Endothelial cell of umbilical vein (primary cell): ENCODE results near the gene C3orf22. TPM values are rescaled to one million over a fixed set of nuclear protein-coding genes. Genes with fewer than 3 reads are reported as not detected.

ENCODE experiments used
- BruUV-seq: library from RNA; stranded (reverse); fragments of 400-500 nt; replicated peaks from 2 replicates; lab custom pipeline; 2021; lab: Mats Ljungman, UMichigan
- CTCF ChIA-PET: fragments of 300-600, 350-600 bp; sonication (Branson Sonifier 250); formaldehyde crosslinking; loops from one replicate; lab custom pipeline; 2021; ENCODE audit warnings: antibody characterized with exemption, inconsistent platforms; lab: Charles Lee
- POLR2A ChIA-PET: fragments of 300-600, 350-600 bp; sonication (Branson Sonifier 250); formaldehyde crosslinking; loops from one replicate; lab custom pipeline; 2021; ENCODE audit warnings: antibody characterized with exemption, inconsistent platforms; lab: Charles Lee
- DNase-seq: peaks from one replicate; pipeline ENCODE4 v3.0.0-alpha.2; 2011; ENCODE audit warnings: low read depth, low spot score
- FAIRE-seq: peaks from 2 replicates; lab custom pipeline; 2011; peaks lifted over from hg19 to GRCh38; lab: Jason Lieb, UNC
- H2AFZ ChIP-seq: 2 replicates; pipeline ENCODE4 v1.6.0; 2012; ENCODE audit warnings: low read depth, low read length, control low read depth, inconsistent platforms
- H3K27ac ChIP-seq: 2 replicates; pipeline ENCODE4 v1.5.1; 2011; ENCODE audit warnings: low read depth, mild to moderate bottlenecking, control low read depth, low read length, moderate library complexity; ENCODE audit not compliant: insufficient read depth
- H3K27me3 ChIP-seq, 2 experiments: 2 replicates each; pipeline versions ENCODE4 v1.6.0 to v1.6.1; 2011; ENCODE audit warnings: low read length in 2 of 2, mixed read lengths in 1 of 2; ENCODE audit not compliant: control insufficient read depth in 2 of 2, insufficient read depth in 2 of 2
- H3K36me3 ChIP-seq, 2 experiments: 2 replicates in 1 of 2; 3 replicates in 1 of 2; pipeline ENCODE4 v1.5.1; 2011; ENCODE audit warnings: low read length in 2 of 2, mild to moderate bottlenecking in 1 of 2, moderate library complexity in 1 of 2; ENCODE audit not compliant: control insufficient read depth in 2 of 2, insufficient read depth in 2 of 2; ENCODE audit errors: extremely low read depth in 1 of 2
- H3K4me1 ChIP-seq: 3 replicates; pipeline ENCODE4 v1.5.1; 2011; ENCODE audit warnings: mild to moderate bottlenecking, low read length; ENCODE audit not compliant: control insufficient read depth, insufficient read depth; ENCODE audit errors: extremely low read depth
- H3K4me2 ChIP-seq: 2 replicates; pipeline ENCODE4 v1.6.1; 2011; ENCODE audit warnings: low read length, control low read depth, mixed read lengths; ENCODE audit not compliant: insufficient read depth
- H3K4me3 ChIP-seq, 3 experiments: fragments of 200-600 bp in 1 of 3; sonication (generic), shearing (Covaris generic) in 1 of 3; replicated peaks in 1 of 3; 2 replicates each; pipeline ENCODE4 v1.5.1; 2011 to 2016; ENCODE audit warnings: control low read depth in 3 of 3, low read length in 3 of 3, mild to moderate bottlenecking in 2 of 3, inconsistent platforms in 1 of 3, low read depth in 1 of 3, moderate library complexity in 1 of 3; ENCODE audit not compliant: insufficient read depth in 1 of 3
- H3K79me2 ChIP-seq: 2 replicates; pipeline ENCODE4 v1.6.0; 2012; ENCODE audit warnings: low read length, inconsistent platforms; ENCODE audit not compliant: control insufficient read depth, insufficient read depth
- H3K9ac ChIP-seq: replicated peaks from 2 replicates; pipeline ENCODE3; 2011; ENCODE audit warnings: low read length, control low read depth; ENCODE audit not compliant: insufficient read depth; ENCODE audit errors: extremely low read depth
- H3K9me1 ChIP-seq: replicated peaks from 3 replicates; pipeline ENCODE4 v1.6.0; 2011; ENCODE audit warnings: mild to moderate bottlenecking, low read length; ENCODE audit not compliant: control insufficient read depth, insufficient read depth; ENCODE audit errors: extremely low read depth
- H3K9me3 ChIP-seq: replicated peaks from 2 replicates; pipeline ENCODE4 v1.5.1; 2012; ENCODE audit warnings: low read length, inconsistent platforms; ENCODE audit not compliant: control insufficient read depth, insufficient read depth
- H4K20me1 ChIP-seq: replicated peaks from 2 replicates; pipeline ENCODE3; 2011; ENCODE audit warnings: mild to moderate bottlenecking, low read length; ENCODE audit not compliant: control insufficient read depth, insufficient read depth; ENCODE audit errors: extremely low read depth
- EZH2 ChIP-seq: IDR thresholded peaks from 2 replicates; pipeline ENCODE4 v1.6.1; 2012; ENCODE audit warnings: borderline replicate concordance, low read depth, mild to moderate bottlenecking, moderate library complexity, low read length, inconsistent platforms; ENCODE audit not compliant: severe bottlenecking
- GATA2 ChIP-seq: IDR thresholded peaks from 2 replicates; pipeline ENCODE4 v1.7.0; 2011; ENCODE audit warnings: low read depth, mild to moderate bottlenecking, moderate library complexity, mixed read lengths, low read length; ENCODE audit not compliant: insufficient read length, insufficient read depth
- JUN ChIP-seq: IDR thresholded peaks from 2 replicates; pipeline ENCODE4 v1.6.1; 2011; ENCODE audit warnings: borderline replicate concordance, low read depth; ENCODE audit not compliant: insufficient read length, insufficient read depth
- MYC ChIP-seq: IDR thresholded peaks from one replicate; pipeline ENCODE4 v1.6.1; 2011; ENCODE audit warnings: mild to moderate bottlenecking, low read depth, low read length
- POLR2A ChIP-seq: IDR thresholded peaks from 2 replicates; pipeline ENCODE4 v1.6.1; 2012; ENCODE audit warnings: low read depth, mild to moderate bottlenecking, control low read depth, low read length
- POLR2AphosphoS5 ChIP-seq: IDR thresholded peaks from 2 replicates; pipeline ENCODE4 v1.6.1; 2012; ENCODE audit warnings: low read depth, mild to moderate bottlenecking, control low read depth, low read length, moderate library complexity; ENCODE audit not compliant: insufficient read depth
- dilution Hi-C: fragments of 300-500 bp; cut with MboI; formaldehyde crosslinking; loops from one replicate; pipeline ENCODE4 v1.15.0; 2019; ENCODE audit warnings: low sequenced_read_pairs; ENCODE audit not compliant: extremely low pct_ligation_motif_present
- intact Hi-C: fragments of 100-400 bp; cut with micrococcal nuclease; formaldehyde crosslinking; loops from one replicate; pipeline ENCODE4 v1.10.0; 2022
- polyA plus RNA-seq, 4 experiments: library from polyadenylated mRNA; depleted of rRNA in 3 of 4; stranded (reverse) in 3 of 4; unstranded in 1 of 4; fragments of >200 nt; gene quantifications; 2 replicates each; pipeline versions ENCODE4 v1.2.1 to v1.2.3, GENCODE V29; 2011 to 2012; ENCODE audit warnings: missing spikeins in 1 of 4
- total RNA-seq: library from RNA; stranded (reverse); gene quantifications from 2 replicates; pipeline ENCODE4 v1.2.3, GENCODE V29; 2021
- TF ChIP-seq, protein P1 (sequence below), 2 donors: IDR thresholded peaks; 1 replicate in 1 of 2; 2 replicates in 1 of 2; pipeline ENCODE4 v1.5.1; 2011; ENCODE audit warnings: low read length in 2 of 2, mild to moderate bottlenecking in 2 of 2, moderate library complexity in 2 of 2, control low read depth in 1 of 2, inconsistent platforms in 1 of 2, low read depth in 1 of 2; ENCODE audit not compliant: insufficient read depth in 1 of 2; ENCODE audit errors: extremely low read depth in 1 of 2
- TF ChIP-seq, protein P2 (sequence below): IDR thresholded peaks from 2 replicates; pipeline ENCODE4 v1.6.1; 2011; ENCODE audit not compliant: insufficient read depth, insufficient read length

The C3orf22 gene
- total and polyA plus RNA-seq, 2 donors (not counting 3 experiments of a cell fraction or from before 2014, with no cell fraction given), result not detected

DNA sequence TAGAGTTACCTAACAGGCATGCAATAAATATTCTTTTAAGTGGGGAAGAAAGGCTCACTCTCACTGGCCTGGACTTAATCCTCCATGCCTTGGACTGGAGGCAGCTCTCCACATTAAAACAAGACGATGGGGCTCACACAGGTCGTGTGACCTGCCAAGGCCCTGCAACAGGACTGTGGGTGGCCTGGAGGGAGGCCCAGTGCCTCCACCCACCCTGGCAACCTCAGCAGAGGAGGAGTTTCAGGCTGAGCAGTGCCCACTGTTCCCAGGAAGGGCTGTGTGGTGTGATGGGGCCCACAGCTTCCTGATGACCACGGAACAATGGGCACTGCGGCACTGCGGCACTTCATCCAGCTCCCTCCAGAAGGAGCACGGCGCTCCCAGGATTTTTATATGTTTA lies 46.7 kb downstream of the C3orf22 start:
- intact Hi-C loops, result no loop called here

More for the DNA sequence above, 46.7 kb downstream of the C3orf22 start:
- FAIRE-seq (no peak), DNase-seq (no peak)
- TF ChIP-seq JUN (no peak), MYC (no peak), POLR2A (no peak), GATA2 (no peak), POLR2AphosphoS5 (no peak), EZH2 (no peak)
- TF ChIP-seq, protein P1, sequence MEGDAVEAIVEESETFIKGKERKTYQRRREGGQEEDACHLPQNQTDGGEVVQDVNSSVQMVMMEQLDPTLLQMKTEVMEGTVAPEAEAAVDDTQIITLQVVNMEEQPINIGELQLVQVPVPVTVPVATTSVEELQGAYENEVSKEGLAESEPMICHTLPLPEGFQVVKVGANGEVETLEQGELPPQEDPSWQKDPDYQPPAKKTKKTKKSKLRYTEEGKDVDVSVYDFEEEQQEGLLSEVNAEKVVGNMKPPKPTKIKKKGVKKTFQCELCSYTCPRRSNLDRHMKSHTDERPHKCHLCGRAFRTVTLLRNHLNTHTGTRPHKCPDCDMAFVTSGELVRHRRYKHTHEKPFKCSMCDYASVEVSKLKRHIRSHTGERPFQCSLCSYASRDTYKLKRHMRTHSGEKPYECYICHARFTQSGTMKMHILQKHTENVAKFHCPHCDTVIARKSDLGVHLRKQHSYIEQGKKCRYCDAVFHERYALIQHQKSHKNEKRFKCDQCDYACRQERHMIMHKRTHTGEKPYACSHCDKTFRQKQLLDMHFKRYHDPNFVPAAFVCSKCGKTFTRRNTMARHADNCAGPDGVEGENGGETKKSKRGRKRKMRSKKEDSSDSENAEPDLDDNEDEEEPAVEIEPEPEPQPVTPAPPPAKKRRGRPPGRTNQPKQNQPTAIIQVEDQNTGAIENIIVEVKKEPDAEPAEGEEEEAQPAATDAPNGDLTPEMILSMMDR (IDR thresholded peaks at IDR 0.05; ENCODE audit: extremely low read depth in 1 of 2, insufficient read depth in 1 of 2, low read depth in 1 of 2, low read length in 2 of 2), result no peak
- TF ChIP-seq, protein P2, sequence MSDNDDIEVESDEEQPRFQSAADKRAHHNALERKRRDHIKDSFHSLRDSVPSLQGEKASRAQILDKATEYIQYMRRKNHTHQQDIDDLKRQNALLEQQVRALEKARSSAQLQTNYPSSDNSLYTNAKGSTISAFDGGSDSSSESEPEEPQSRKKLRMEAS, result no peak
- ChIA-PET CTCF (interaction anchor here (1.1 kb wide), 1 partner anchor 11 kb away, joined by 6 read pairs; no protein-coding TSS in a partner anchor), POLR2A (no interaction called here)
- H3K4me3 ChIP-seq, result no peak overlapping the region
- no peaks in the 10 kb centered on the region for H3K4me1 ChIP-seq
- no peaks in the 10 kb centered on the region for H3K79me2 ChIP-seq
- no peak overlapping the region for H2AFZ ChIP-seq
- no peak overlapping the region for H3K27ac ChIP-seq
- no peaks in the 10 kb centered on the region for H4K20me1 ChIP-seq
- no TSS peak for BruUV-seq
- no peaks in the 10 kb centered on the region for H3K27me3 ChIP-seq
- dilution Hi-C loops, result no loop called here
- H3K9ac ChIP-seq, result no peak overlapping the region
- H3K4me2 ChIP-seq, result no peak overlapping the region
- H3K9me1 ChIP-seq, result no peaks in the 10 kb centered on the region
- no peaks in the 10 kb centered on the region for H3K9me3 ChIP-seq
- H3K36me3 ChIP-seq, result no peaks in the 10 kb centered on the region
